HCT116 (cell line): Measurements from ENCODE around the gene DNMT3A.

Experiments used
- CEBPB ChIP-seq: IDR thresholded peaks from 2 replicates; pipeline ENCODE4 v1.6.1; 2012; ENCODE audit warnings: low read depth
- CTCF ChIP-seq, 3 experiments: fragments of 200-600 bp in 1 of 3; sonication (generic) in 1 of 3; IDR thresholded peaks in 2 of 3; conservative IDR thresholded peaks in 1 of 3; 2 replicates each; pipeline ENCODE4 v1.5.1; 2012 to 2017; ENCODE audit warnings: low read depth in 2 of 3, low read length in 2 of 3, antibody characterized with exemption in 1 of 3, borderline replicate concordance in 1 of 3, control low read depth in 1 of 3, mild to moderate bottlenecking in 1 of 3, mixed read lengths in 1 of 3, mixed run types in 1 of 3, moderate library complexity in 1 of 3; ENCODE audit not compliant: insufficient read depth in 1 of 3
- EZH2 ChIP-seq: fragments of 200-600 bp; sonication (generic); IDR thresholded peaks from 2 replicates; pipeline ENCODE4 v1.6.1; 2017; ENCODE audit warnings: antibody characterized with exemption, mixed run types
- JUND ChIP-seq: IDR thresholded peaks from 2 replicates; pipeline ENCODE4 v1.6.1; 2012
- MAX ChIP-seq: IDR thresholded peaks from 2 replicates; pipeline ENCODE4 v1.6.1; 2012
- POLR2A ChIP-seq: IDR thresholded peaks from 2 replicates; pipeline ENCODE4 v1.7.0; 2011; ENCODE audit warnings: borderline replicate concordance; ENCODE audit not compliant: insufficient read depth, insufficient read length; ENCODE audit errors: extremely low read depth
- POLR2AphosphoS5 ChIP-seq: IDR thresholded peaks from 2 replicates; pipeline ENCODE4 v1.6.1; 2011; ENCODE audit warnings: mild to moderate bottlenecking, low read depth, low read length, moderate library complexity
- RAD21 ChIP-seq: IDR thresholded peaks from 2 replicates; pipeline ENCODE4 v1.6.1; 2012; ENCODE audit warnings: low read depth, mild to moderate bottlenecking
- SIN3A ChIP-seq: IDR thresholded peaks from 2 replicates; pipeline ENCODE4 v1.6.1; 2012; ENCODE audit warnings: low read depth

DNA sequence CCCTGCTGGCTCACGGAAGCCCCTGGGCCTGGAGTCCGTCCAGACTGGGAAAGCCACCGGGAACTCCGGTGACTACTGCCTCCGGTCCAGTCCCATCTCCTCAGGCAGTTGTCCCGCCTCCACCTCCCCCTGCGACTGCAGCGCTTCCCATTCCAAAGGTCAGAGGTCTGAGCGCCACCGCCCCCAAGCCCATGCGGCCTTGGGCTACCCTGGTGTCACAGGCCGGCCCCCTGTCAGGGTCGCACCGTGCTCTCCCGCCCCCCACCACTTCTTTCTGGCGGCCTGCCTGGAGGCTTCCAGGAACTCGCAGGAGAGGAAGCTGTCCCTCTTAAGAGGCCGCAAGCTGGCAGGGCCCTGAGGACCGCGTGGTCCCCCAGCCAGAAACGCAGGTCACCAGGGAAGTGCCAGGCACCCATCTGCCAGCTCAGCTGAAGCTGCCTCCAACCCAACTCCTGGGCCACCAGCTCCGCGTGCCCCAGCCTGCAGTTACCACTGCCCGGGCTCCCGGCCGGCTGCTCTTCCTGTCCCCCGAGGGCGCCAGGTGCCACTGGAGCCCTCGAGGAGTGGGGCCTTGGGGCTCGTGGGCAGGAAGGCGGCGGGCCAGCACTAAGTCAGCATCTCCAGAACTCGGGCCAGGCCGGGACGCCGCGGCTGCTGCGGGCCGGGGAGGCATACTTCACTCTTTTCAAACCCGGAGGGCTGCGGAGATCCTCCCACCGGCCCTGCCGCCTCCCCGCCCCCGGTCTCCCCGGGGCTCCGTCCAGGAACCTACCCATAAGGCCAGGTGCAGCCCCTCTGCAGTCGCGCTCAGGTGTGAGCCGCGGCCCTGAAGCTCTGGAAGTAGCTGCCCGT, 90.1 kb downstream of the DNMT3A start:
- no peak for TF ChIP-seq POLR2A
- no peak for TF ChIP-seq RAD21
- no peak for TF ChIP-seq POLR2AphosphoS5
- TF ChIP-seq SIN3A: no peak
- no peak for TF ChIP-seq CTCF (IDR thresholded peaks at IDR 0.05 in 2 of 3, conservative IDR thresholded peaks at IDR 0.05 in 1 of 3; ENCODE audit: borderline replicate concordance in 1 of 3, insufficient read depth in 1 of 3, low read depth in 2 of 3, low read length in 2 of 3)
- no peak for TF ChIP-seq CEBPB
- no peak for TF ChIP-seq EZH2
- TF ChIP-seq JUND: no peak
- TF ChIP-seq MAX: no peak
